ENCODE measurements around the gene MYO15A.

Gene MYO15A

GRCh38 chr17:18110636-18111145 lies 2.1 kb downstream of the MYO15A start:
- Histone ChIP-seq H3K9me3 (replicated peaks; ENCODE audit: insufficient read depth, low read length) (no peaks in the 10 kb centered on the region), H3K4me3 (ENCODE audit: low read length) (no peak overlapping the region), H3K9ac (ENCODE audit: low read length) (no peak overlapping the region), H3K4me2 (ENCODE audit: low read depth, low read length) (no peak overlapping the region), H3K79me2 (ENCODE audit: low read length) (no peaks in the 10 kb centered on the region), H2AFZ (ENCODE audit: low read length) (no peak overlapping the region), H3K27me3 (replicated peaks; ENCODE audit: insufficient read depth, low read length) (no peaks in the 10 kb centered on the region), H3K4me1 (ENCODE audit: low read length) (no peaks in the 10 kb centered on the region), H3K36me3 (replicated peaks; ENCODE audit: insufficient read depth, low read length) (no peaks in the 10 kb centered on the region), H3K27ac (ENCODE audit: low read length) (no peak overlapping the region), H3F3A (ENCODE audit: insufficient read depth, low read length) (no peaks in the 10 kb centered on the region), H4K20me1 (ENCODE audit: insufficient read depth, low read length) (no peaks in the 10 kb centered on the region), H3K9me2 (replicated peaks; ENCODE audit: insufficient read depth, low read length) (no peaks in the 10 kb centered on the region)
- no peak for TF ChIP-seq EZH2phosphoT487 (IDR thresholded peaks at IDR 0.05; ENCODE audit: low read length)
- no peak for TF ChIP-seq CTCF (IDR thresholded peaks at IDR 0.05; ENCODE audit: low read length)
- no peak for DNase-seq

DNA sequence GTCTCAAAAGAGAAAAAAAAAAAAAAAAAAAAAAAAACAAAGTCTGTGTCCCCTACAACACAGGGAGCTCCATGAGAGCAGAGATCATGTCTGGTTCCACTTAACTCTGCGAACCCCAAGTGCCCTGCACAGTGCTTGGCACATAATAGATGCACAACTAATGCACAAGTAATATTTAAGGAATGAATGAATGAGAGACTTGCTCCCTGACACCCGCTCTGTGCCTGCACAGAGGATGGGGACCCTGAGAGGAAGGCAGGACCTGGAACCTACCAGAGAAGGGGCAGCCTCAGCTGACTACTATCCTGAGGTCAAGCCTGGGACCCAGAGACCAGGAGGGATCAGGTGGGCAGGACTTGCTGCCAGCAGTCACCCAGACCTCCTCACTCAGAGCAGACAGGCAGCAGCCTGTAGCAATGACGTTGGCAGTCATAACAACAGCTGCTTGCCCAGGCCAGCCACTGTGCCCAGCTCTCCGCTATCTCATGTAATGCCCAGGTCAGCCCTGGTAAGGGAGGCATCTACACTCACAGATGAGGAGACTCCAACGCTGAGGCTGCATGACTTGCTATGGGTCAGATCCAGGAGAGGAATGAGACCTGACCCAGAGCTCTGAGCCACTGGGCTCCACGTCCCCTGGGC lies 2.9 kb downstream of the MYO15A start:
- Histone ChIP-seq H3K27me3 (replicated peaks; ENCODE audit: insufficient read depth, low read length) (no peaks in the 10 kb centered on the region), H3K9ac (ENCODE audit: low read length) (no peak overlapping the region), H3K4me2 (ENCODE audit: low read depth, low read length) (no peak overlapping the region), H4K20me1 (ENCODE audit: insufficient read depth, low read length) (0 out of 2 replicates have a peak, but pooled peaks cover 3% of the 10 kb centered on the region), H3K4me3 (ENCODE audit: low read length) (no peak overlapping the region), H3K9me2 (replicated peaks; ENCODE audit: insufficient read depth, low read length) (no peaks in the 10 kb centered on the region), H2AFZ (ENCODE audit: low read length) (no peak overlapping the region), H3K4me1 (ENCODE audit: low read length) (no peaks in the 10 kb centered on the region), H3K79me2 (ENCODE audit: low read length) (no peaks in the 10 kb centered on the region), H3K9me3 (replicated peaks; ENCODE audit: insufficient read depth, low read length) (no peaks in the 10 kb centered on the region), H3F3A (ENCODE audit: insufficient read depth, low read length) (no peaks in the 10 kb centered on the region), H3K27ac (ENCODE audit: low read length) (no peak overlapping the region), H3K36me3 (replicated peaks; ENCODE audit: insufficient read depth, low read length) (no peaks in the 10 kb centered on the region)
- no peak for DNase-seq
- TF ChIP-seq EZH2 (optimal IDR thresholded peaks at IDR 0.05; ENCODE audit: low read depth, low read length) (no peak), EZH2phosphoT487 (IDR thresholded peaks at IDR 0.05; ENCODE audit: low read length) (no peak), CTCF (IDR thresholded peaks at IDR 0.05; ENCODE audit: low read length) (no peak)

DNA sequence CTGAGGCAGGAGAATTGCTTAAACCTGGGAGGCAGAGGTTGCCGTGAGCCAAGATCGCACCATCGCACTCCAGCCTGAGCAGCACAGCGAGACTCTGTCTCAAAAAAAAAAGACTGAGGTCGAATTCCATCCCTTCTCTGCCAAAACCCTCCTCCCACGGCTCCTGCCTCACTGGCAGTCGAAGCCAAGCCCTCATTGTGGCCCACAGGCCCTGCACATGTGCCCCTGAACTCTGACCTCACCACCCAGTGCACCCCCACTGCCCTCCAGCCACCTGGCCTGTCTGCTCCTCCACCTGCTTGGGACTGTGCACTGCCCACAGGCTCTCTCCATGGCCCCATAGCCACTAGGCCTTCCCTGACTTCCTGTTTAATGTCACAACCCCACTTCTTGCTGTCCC lies 7.0 kb downstream of the MYO15A start:
- no peak for DNase-seq
- H3K27me3 ChIP-seq (replicated peaks; ENCODE audit: insufficient read depth, low read length): no peaks in the 10 kb centered on the region
- H2AFZ ChIP-seq (ENCODE audit: low read length): no peak overlapping the region
- TF ChIP-seq CTCF (IDR thresholded peaks at IDR 0.05; ENCODE audit: low read length): no peak
- no peak for TF ChIP-seq EZH2 (optimal IDR thresholded peaks at IDR 0.05; ENCODE audit: low read depth, low read length)
- no peak for TF ChIP-seq EZH2phosphoT487 (IDR thresholded peaks at IDR 0.05; ENCODE audit: low read length)
- H3K4me3 ChIP-seq (ENCODE audit: low read length): no peak overlapping the region
- H3K36me3 ChIP-seq (replicated peaks; ENCODE audit: insufficient read depth, low read length): no peaks in the 10 kb centered on the region
- H3K4me2 ChIP-seq (ENCODE audit: low read depth, low read length): no peak overlapping the region
- H3K79me2 ChIP-seq (ENCODE audit: low read length): no peaks in the 10 kb centered on the region
- no peaks in the 10 kb centered on the region for H3K9me3 ChIP-seq (replicated peaks; ENCODE audit: insufficient read depth, low read length)
- no peaks in the 10 kb centered on the region for H3K9me2 ChIP-seq (replicated peaks; ENCODE audit: insufficient read depth, low read length)
- no peak overlapping the region for H3K27ac ChIP-seq (ENCODE audit: low read length)
- H4K20me1 ChIP-seq (ENCODE audit: insufficient read depth, low read length): 0 out of 2 replicates have a peak, but pooled peaks cover 3% of the 10 kb centered on the region
- H3K9ac ChIP-seq (ENCODE audit: low read length): no peak overlapping the region
- no peaks in the 10 kb centered on the region for H3K4me1 ChIP-seq (ENCODE audit: low read length)
- H3F3A ChIP-seq (ENCODE audit: insufficient read depth, low read length): no peaks in the 10 kb centered on the region
